HG03469 (cell line): ENCODE results near the gene AIFM2.
"Not testable (repeated sequence)": the region's sequence is repeated elsewhere in the genome, so short reads cannot be mapped to it uniquely, and the experiment has no call there.

Experiments used
- ATAC-seq: cut with Tn5 transposase; IDR thresholded peaks from one replicate; pipeline ENCODE4 v1.9.1; 2021; ENCODE audit warnings: mild to moderate bottlenecking, moderate library complexity, moderate number of reproducible peaks; ENCODE audit not compliant: unreplicated experiment

The AIFM2 gene

GRCh38 chr10:70123817-70124216 is 8.8 kb downstream of the AIFM2 start:
- ATAC-seq, result no peak

GRCh38 chr10:70123166-70123565 is 9.5 kb downstream of the AIFM2 start:
- not testable (repeated sequence) for ATAC-seq

- no peak for ATAC-seq
These were observed 9.9 kb downstream of the AIFM2 start for GRCh38 chr10:70122742-70123141.

- ATAC-seq, result no peak
These were observed 11.2 kb downstream of the AIFM2 start for GRCh38 chr10:70121281-70121949.

GRCh38 chr10:70120417-70120816 is 12.2 kb downstream of the AIFM2 start:
- no peak for ATAC-seq

- ATAC-seq, result no peak
These were observed 13.0 kb downstream of the AIFM2 start for GRCh38 chr10:70119623-70120022.

- no peak for ATAC-seq
These were observed 13.4 kb downstream of the AIFM2 start for GRCh38 chr10:70119197-70119596.

- no peak for ATAC-seq
These were observed 14.4 kb downstream of the AIFM2 start for GRCh38 chr10:70118196-70118595.

GRCh38 chr10:70117646-70118045 is 15.0 kb downstream of the AIFM2 start:
- ATAC-seq, result no peak

GRCh38 chr10:70115948-70116682 is 16.5 kb downstream of the AIFM2 start:
- ATAC-seq, result no peak

GRCh38 chr10:70114902-70115301 is 17.7 kb downstream of the AIFM2 start:
- ATAC-seq, result no peak

GRCh38 chr10:70112071-70112470 is 20.6 kb downstream of the AIFM2 start:
- no peak for ATAC-seq

GRCh38 chr10:70111496-70111895 is 21.1 kb downstream of the AIFM2 start:
- no peak for ATAC-seq

- ATAC-seq, result no peak
These were observed 23.4 kb downstream of the AIFM2 start for GRCh38 chr10:70109064-70109729.

GRCh38 chr10:70106958-70107791 is 25.4 kb downstream of the AIFM2 start:
- ATAC-seq, result no peak

- ATAC-seq, result no peak
These were observed 31.0 kb downstream of the AIFM2 start for GRCh38 chr10:70101668-70102067.

GRCh38 chr10:70101068-70101562 is 31.5 kb downstream of the AIFM2 start:
- ATAC-seq, result not testable (repeated sequence)

GRCh38 chr10:70098271-70098670 is 34.4 kb downstream of the AIFM2 start:
- no peak for ATAC-seq

GRCh38 chr10:70097459-70097858 is 35.2 kb downstream of the AIFM2 start:
- no peak for ATAC-seq

GRCh38 chr10:70096705-70097420 is 35.8 kb downstream of the AIFM2 start:
- ATAC-seq, result no peak
